K562 (cell line): ENCODE results near the gene CCT4. TPM values are rescaled to one million over a fixed set of nuclear protein-coding genes. Genes with fewer than 3 reads are reported as not detected.

Source experiments
- CHD1 ChIP-seq: fragments of 200-600 bp; sonication (generic); IDR thresholded peaks from one replicate; pipeline ENCODE4 v1.6.1; 2012; ENCODE audit warnings: mild to moderate bottlenecking, moderate library complexity, low read length, inconsistent platforms
- FUS ChIP-seq: fragments of 200-400 bp; formaldehyde crosslinking; optimal IDR thresholded peaks from 2 replicates; pipeline ENCODE3; 2017; ENCODE audit warnings: low read depth, low read length
- GABPB2 ChIP-seq: fragments of 250-450 bp; sonication (Bioruptor Pico); conservative IDR thresholded peaks from 2 replicates; pipeline ENCODE4 v1.5.1; 2021; ENCODE audit warnings: mild to moderate bottlenecking
- GATAD2A ChIP-seq: fragments of 450-650 bp; IDR thresholded peaks from 2 replicates; pipeline ENCODE4 v1.6.1; 2017
- NR2C1 ChIP-seq, 2 experiments: fragments of 450-650 bp; IDR thresholded peaks; 2 replicates each; pipeline ENCODE4 v1.6.1; 2017; ENCODE audit warnings: mild to moderate bottlenecking in 2 of 2, antibody characterized with exemption in 1 of 2, inconsistent platforms in 1 of 2, missing compliant biosample characterization in 1 of 2, missing genetic modification characterization in 1 of 2
- RUNX1 ChIP-seq: sonication (generic); IDR thresholded peaks from 2 replicates; pipeline ENCODE4 v1.6.1; 2016; ENCODE audit warnings: antibody characterized with exemption, low read depth
- SMARCC2 ChIP-seq: fragments of 450-650 bp; IDR thresholded peaks from 2 replicates; pipeline ENCODE4 v1.6.1; 2017; ENCODE audit warnings: antibody characterized with exemption, moderate library complexity, mild to moderate bottlenecking, low read depth
- SREBF2 ChIP-seq: sonication (generic); formaldehyde crosslinking; IDR thresholded peaks from 2 replicates; pipeline ENCODE4 v1.4.0; 2020; ENCODE audit warnings: mild to moderate bottlenecking, missing genetic modification reagents
- U2AF1 ChIP-seq: fragments of 200-400 bp; formaldehyde crosslinking; optimal IDR thresholded peaks from 2 replicates; pipeline ENCODE3; 2017; ENCODE audit warnings: mild to moderate bottlenecking, low read depth, low read length, moderate library complexity
- ZC3H8 ChIP-seq: fragments of 450-650 bp; IDR thresholded peaks from 2 replicates; pipeline ENCODE4 v1.6.1; 2017
- ZEB2 ChIP-seq: fragments of 450-650 bp; IDR thresholded peaks from 2 replicates; pipeline ENCODE4 v1.6.1; 2016
- ZNF134 ChIP-seq: fragments of 250-450 bp; sonication (Bioruptor Pico); conservative IDR thresholded peaks from 2 replicates; pipeline ENCODE4 v1.4.0; 2020
- ZNF79 ChIP-seq: fragments of 250-450 bp; sonication (Bioruptor Pico); IDR thresholded peaks from 2 replicates; pipeline ENCODE4 v1.4.0; 2020; ENCODE audit warnings: low read depth, mild to moderate bottlenecking, moderate library complexity
- ZZZ3 ChIP-seq: fragments of 450-650 bp; IDR thresholded peaks from 2 replicates; pipeline ENCODE4 v1.6.1; 2016; ENCODE audit warnings: antibody characterized with exemption, mild to moderate bottlenecking, moderate library complexity
- polyA plus RNA-seq, 8 experiments: library from polyadenylated mRNA; depleted of rRNA in 4 of 8; stranded (reverse) in 5 of 8; unstranded in 3 of 8; fragments of >200 nt; fragmentation: Nextera tagmentation in 2 of 8; fragmentation: Illumina TruSeq in 1 of 8; extraction: Ambion mirVana in 2 of 8; extraction: Trizol in 1 of 8; gene quantifications; 2 replicates each; pipeline versions ENCODE4 v1.2.1 to v1.2.3, GENCODE V29; 2011 to 2014; ENCODE audit warnings: inconsistent platforms in 1 of 8, missing spikeins in 1 of 8
- total RNA-seq, 7 experiments: library from RNA; depleted of rRNA in 6 of 7; stranded (reverse); fragments of >200 nt in 6 of 7; fragmentation: Illumina TruSeq in 2 of 7; extraction: Trizol in 2 of 7; gene quantifications; 2 replicates each; pipeline versions ENCODE4 v1.2.1 to v1.2.3, GENCODE V29; 2011 to 2021; ENCODE audit warnings: low replicate concordance in 1 of 7
- TF ChIP-seq, protein P1 (sequence below): sonication (generic); formaldehyde crosslinking; IDR thresholded peaks from 2 replicates; pipeline ENCODE4 v1.8.1; 2022; ENCODE audit warnings: missing genetic modification reagents
- TF ChIP-seq, protein P2 (sequence below): conservative IDR thresholded peaks from 2 replicates; pipeline ENCODE4 v1.6.1; 2011; ENCODE audit warnings: low read depth, mild to moderate bottlenecking, low read length; ENCODE audit not compliant: control insufficient read depth
- TF ChIP-seq, protein P3 (sequence below): fragments of 250-450 bp; sonication (Bioruptor Pico); IDR thresholded peaks from 2 replicates; pipeline ENCODE4 v1.8.0; 2021; ENCODE audit warnings: mild to moderate bottlenecking, moderate library complexity
- TF ChIP-seq, protein P4 (sequence below): fragments of 450-650 bp; formaldehyde crosslinking; IDR thresholded peaks from 2 replicates; pipeline ENCODE4 v1.4.0; 2020; ENCODE audit warnings: mild to moderate bottlenecking, moderate library complexity
- TF ChIP-seq, protein P5 (sequence below): fragments of 250-450 bp; sonication (Bioruptor Pico); IDR thresholded peaks from 2 replicates; pipeline ENCODE4 v1.5.0; 2021; ENCODE audit warnings: mild to moderate bottlenecking, moderate library complexity

Gene CCT4
- total and polyA plus RNA-seq, 9 of the 15 experiments (the other 6 are each of a cell fraction or from before 2014, with no cell fraction given), result 101 to 368 (median 303) TPM

DNA sequence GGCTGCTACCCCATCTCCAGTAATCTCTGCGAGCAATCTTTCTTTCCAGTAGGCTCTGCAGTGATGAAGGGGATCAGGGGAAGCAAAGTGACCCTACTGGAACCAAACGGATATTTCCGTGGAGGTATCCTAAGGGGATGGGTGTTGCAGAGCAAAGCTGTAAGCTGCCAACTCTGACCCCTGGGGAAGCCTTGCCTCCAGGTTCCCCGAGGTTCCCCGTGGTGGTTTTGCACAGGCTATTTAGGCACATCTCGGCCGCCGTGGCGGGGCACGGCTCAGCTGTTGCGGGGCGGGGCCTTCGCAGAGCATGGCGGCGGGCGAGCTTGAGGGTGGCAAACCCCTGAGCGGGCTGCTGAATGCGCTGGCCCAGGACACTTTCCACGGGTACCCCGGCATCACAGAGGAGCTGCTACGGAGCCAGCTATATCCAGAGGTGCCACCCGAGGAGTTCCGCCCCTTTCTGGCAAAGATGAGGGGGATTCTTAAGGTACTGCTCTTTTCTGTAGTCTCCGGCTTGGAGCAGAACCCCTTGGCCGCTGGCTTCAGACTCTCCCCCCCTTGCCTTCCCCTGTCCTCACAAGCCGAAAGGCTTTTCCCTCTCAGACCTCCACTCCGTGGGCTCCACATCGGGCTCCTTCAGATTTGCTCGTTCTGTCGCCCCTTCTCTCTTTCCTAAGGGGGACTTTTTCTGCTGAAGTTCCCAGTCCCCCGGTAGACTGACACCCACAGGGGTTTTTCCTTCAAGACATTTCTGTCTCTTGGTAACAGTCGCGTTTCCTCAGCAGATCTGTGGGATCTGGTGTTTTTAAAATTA is 17.1 kb upstream of the CCT4 start, which contains the start of gene COMMD1 (continued):
- TF ChIP-seq, protein P1, sequence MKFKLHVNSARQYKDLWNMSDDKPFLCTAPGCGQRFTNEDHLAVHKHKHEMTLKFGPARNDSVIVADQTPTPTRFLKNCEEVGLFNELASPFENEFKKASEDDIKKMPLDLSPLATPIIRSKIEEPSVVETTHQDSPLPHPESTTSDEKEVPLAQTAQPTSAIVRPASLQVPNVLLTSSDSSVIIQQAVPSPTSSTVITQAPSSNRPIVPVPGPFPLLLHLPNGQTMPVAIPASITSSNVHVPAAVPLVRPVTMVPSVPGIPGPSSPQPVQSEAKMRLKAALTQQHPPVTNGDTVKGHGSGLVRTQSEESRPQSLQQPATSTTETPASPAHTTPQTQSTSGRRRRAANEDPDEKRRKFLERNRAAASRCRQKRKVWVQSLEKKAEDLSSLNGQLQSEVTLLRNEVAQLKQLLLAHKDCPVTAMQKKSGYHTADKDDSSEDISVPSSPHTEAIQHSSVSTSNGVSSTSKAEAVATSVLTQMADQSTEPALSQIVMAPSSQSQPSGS (CRISPR knock-in tag), result no peak
- no peak for TF ChIP-seq NR2C1 (IDR thresholded peaks at IDR 0.05)
- TF ChIP-seq NR2C1 (tag; IDR thresholded peaks at IDR 0.05), result peak; percentile 37; the same call in 1 of the 2 replicates
- TF ChIP-seq, protein P2, sequence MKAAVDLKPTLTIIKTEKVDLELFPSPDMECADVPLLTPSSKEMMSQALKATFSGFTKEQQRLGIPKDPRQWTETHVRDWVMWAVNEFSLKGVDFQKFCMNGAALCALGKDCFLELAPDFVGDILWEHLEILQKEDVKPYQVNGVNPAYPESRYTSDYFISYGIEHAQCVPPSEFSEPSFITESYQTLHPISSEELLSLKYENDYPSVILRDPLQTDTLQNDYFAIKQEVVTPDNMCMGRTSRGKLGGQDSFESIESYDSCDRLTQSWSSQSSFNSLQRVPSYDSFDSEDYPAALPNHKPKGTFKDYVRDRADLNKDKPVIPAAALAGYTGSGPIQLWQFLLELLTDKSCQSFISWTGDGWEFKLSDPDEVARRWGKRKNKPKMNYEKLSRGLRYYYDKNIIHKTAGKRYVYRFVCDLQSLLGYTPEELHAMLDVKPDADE, result peak; percentile 82
- peak; percentile 20 for TF ChIP-seq CHD1
- TF ChIP-seq, protein P3, sequence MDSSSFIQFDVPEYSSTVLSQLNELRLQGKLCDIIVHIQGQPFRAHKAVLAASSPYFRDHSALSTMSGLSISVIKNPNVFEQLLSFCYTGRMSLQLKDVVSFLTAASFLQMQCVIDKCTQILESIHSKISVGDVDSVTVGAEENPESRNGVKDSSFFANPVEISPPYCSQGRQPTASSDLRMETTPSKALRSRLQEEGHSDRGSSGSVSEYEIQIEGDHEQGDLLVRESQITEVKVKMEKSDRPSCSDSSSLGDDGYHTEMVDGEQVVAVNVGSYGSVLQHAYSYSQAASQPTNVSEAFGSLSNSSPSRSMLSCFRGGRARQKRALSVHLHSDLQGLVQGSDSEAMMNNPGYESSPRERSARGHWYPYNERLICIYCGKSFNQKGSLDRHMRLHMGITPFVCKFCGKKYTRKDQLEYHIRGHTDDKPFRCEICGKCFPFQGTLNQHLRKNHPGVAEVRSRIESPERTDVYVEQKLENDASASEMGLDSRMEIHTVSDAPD (CRISPR knock-in tag), result no peak
- no peak for TF ChIP-seq SMARCC2
- no peak for TF ChIP-seq ZC3H8
- no peak for TF ChIP-seq U2AF1
- TF ChIP-seq, protein P4, sequence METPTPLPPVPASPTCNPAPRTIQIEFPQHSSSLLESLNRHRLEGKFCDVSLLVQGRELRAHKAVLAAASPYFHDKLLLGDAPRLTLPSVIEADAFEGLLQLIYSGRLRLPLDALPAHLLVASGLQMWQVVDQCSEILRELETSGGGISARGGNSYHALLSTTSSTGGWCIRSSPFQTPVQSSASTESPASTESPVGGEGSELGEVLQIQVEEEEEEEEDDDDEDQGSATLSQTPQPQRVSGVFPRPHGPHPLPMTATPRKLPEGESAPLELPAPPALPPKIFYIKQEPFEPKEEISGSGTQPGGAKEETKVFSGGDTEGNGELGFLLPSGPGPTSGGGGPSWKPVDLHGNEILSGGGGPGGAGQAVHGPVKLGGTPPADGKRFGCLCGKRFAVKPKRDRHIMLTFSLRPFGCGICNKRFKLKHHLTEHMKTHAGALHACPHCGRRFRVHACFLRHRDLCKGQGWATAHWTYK (CRISPR knock-in tag), result no peak
- TF ChIP-seq ZNF79, result no peak
- no peak for TF ChIP-seq ZZZ3
- TF ChIP-seq SREBF2, result no peak
- no peak for TF ChIP-seq GATAD2A
- 0 out of 2 replicates have a peak, but pooled peaks have one; percentile 47 for TF ChIP-seq RUNX1
- no peak for TF ChIP-seq ZEB2
- TF ChIP-seq GABPB2 (CRISPR knock-in tag), result no peak
- no peak for TF ChIP-seq FUS
- no peak for TF ChIP-seq ZNF134 (CRISPR knock-in tag)
- TF ChIP-seq, protein P5, sequence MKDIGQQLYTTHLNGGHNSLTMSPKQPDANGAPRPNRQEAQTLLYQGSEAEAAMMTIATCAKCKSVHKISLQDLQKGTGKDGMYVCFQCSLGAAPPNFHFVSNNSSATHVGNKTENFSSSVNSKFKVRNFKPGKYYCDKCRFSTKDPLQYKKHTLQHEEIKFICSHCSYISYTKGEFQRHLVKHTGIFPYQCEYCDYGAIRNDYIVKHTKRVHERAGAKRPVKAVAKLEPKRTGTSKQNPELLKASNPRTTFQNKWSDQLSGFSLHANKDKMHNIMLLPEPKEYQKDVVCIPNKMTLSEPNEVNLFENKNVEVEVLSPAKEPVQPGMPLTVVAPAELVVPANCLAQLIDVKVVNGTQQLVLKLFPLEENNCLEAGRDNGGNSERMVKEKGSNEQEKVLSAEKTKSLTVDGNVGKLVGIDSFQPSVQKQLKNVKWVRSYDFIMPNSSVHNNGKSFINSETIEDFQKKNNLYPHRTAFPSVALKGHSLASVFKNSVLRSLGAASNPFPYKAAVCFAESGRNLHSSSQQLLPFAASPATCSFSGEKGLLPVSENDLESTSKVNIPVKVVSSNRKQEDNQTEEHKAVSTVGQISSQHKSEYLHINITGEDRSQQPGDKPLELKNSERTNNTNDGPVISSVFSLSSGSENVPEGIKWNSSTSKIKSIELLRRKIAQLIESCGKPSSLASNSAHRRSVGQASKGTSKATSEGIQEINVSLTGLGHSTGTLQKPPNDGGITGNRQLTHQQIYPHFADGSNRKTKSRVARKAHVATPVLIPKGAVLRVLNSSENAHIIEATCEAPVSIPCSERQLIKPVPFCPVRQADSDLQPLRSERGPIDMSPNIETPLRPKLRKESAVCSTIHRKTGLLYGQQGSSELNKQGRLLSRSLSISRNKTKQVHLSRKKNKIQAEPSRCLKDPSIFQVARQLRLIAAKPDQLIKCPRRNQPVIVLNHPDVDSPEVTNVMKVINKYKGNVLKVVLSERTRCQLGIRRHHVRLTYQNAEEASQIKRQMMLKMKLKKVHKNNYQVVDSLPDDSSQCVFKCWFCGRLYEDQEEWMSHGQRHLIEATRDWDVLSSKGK, result no peak
